Ramos (cell line): Measurements from ENCODE around the gene CDK14.

ENCODE experiments used
- in situ Hi-C: fragments of 300-500 bp; cut with MboI; formaldehyde crosslinking; loops from one replicate; pipeline ENCODE4 v1.14.3; 2022; ENCODE audit warnings: low sequenced_read_pairs; ENCODE audit not compliant: unreplicated experiment

CDK14 gene

GRCh38 chr7:90864088-90864487 is 268.0 kb downstream of the CDK14 start:
- in situ Hi-C loops, result no loop called here

GRCh38 chr7:90869335-90869734 is 273.2 kb downstream of the CDK14 start:
- in situ Hi-C loops, result no loop called here

GRCh38 chr7:90876701-90877100 is 280.6 kb downstream of the CDK14 start:
- in situ Hi-C loops, result no loop called here

- in situ Hi-C loops, result no loop called here
Observed at GRCh38 chr7:90877201-90877600, 281.1 kb downstream of the CDK14 start.

- in situ Hi-C loops, result no loop called here
Observed at GRCh38 chr7:90879924-90880323, 283.8 kb downstream of the CDK14 start.

GRCh38 chr7:90886416-90886815 is 290.3 kb downstream of the CDK14 start:
- in situ Hi-C loops, result no loop called here

GRCh38 chr7:90889210-90889609 is 293.1 kb downstream of the CDK14 start:
- in situ Hi-C loops, result no loop called here

- in situ Hi-C loops, result no loop called here
Observed at GRCh38 chr7:90889644-90890043, 293.5 kb downstream of the CDK14 start.

- in situ Hi-C loops, result no loop called here
Observed at GRCh38 chr7:90891529-90891928, 295.4 kb downstream of the CDK14 start.

GRCh38 chr7:90892213-90892612 is 296.1 kb downstream of the CDK14 start:
- in situ Hi-C loops, result no loop called here

GRCh38 chr7:90894122-90894521 is 298.0 kb downstream of the CDK14 start:
- in situ Hi-C loops, result no loop called here

- in situ Hi-C loops, result no loop called here
Observed at GRCh38 chr7:90896458-90896857, 300.3 kb downstream of the CDK14 start.

GRCh38 chr7:90897961-90898469 is 301.9 kb downstream of the CDK14 start:
- in situ Hi-C loops, result no loop called here

GRCh38 chr7:90900628-90901356 is 304.7 kb downstream of the CDK14 start:
- in situ Hi-C loops, result no loop called here

- in situ Hi-C loops, result no loop called here
Observed at GRCh38 chr7:90903841-90904240, 307.7 kb downstream of the CDK14 start.

GRCh38 chr7:90910136-90910535 is 314.0 kb downstream of the CDK14 start:
- in situ Hi-C loops, result no loop called here

GRCh38 chr7:90916319-90916718 is 320.2 kb downstream of the CDK14 start:
- in situ Hi-C loops, result no loop called here

- in situ Hi-C loops, result no loop called here
Observed at GRCh38 chr7:90917539-90917938, 321.4 kb downstream of the CDK14 start.

- in situ Hi-C loops, result no loop called here
Observed at GRCh38 chr7:90918303-90918702, 322.2 kb downstream of the CDK14 start.

- in situ Hi-C loops, result no loop called here
Observed at GRCh38 chr7:90919816-90920215, 323.7 kb downstream of the CDK14 start.

GRCh38 chr7:90920336-90920735 is 324.2 kb downstream of the CDK14 start:
- in situ Hi-C loops, result no loop called here

GRCh38 chr7:90923541-90923997 is 327.4 kb downstream of the CDK14 start:
- in situ Hi-C loops, result no loop called here
